ACHN (cell line): ENCODE results near the gene CHID1.

Experiments
- DNase-seq: peaks from one replicate; pipeline ENCODE4 v3.0.0-alpha.2; 2015
- in situ Hi-C: cut with HindIII; loops from 2 replicates; pipeline ENCODE4 v1.10.0; 2017; ENCODE audit warnings: low sequenced_read_pairs, low pct_ligation_motif_present, low pct_unique_long_range_greater_than_20kb

Gene CHID1

DNA sequence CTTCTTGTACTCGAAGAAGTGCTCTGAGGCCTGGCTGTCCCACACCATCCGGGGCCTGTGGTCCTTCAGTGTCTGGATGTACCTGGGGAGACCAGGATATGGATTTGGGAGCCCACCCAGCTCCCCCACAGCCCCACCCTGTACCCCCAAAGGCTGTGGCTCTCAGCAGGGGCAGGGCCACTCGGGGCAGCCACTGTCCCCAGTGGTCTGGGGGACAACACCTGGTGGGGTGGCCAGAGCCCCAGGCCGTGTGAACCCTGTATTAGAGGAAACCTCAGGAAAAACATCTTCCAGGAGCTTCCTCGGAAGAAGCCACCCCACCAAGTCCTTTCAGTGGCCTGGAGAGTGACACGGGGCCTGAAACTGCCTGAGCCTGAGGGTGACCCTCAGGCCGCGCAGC, 40.2 kb downstream of the CHID1 start:
- in situ Hi-C loops = no loop called here
- no peak for DNase-seq

GRCh38 chr11:870127-870413, 40.5 kb downstream of the CHID1 start:
- no peak for DNase-seq
- in situ Hi-C loops = no loop called here

DNA sequence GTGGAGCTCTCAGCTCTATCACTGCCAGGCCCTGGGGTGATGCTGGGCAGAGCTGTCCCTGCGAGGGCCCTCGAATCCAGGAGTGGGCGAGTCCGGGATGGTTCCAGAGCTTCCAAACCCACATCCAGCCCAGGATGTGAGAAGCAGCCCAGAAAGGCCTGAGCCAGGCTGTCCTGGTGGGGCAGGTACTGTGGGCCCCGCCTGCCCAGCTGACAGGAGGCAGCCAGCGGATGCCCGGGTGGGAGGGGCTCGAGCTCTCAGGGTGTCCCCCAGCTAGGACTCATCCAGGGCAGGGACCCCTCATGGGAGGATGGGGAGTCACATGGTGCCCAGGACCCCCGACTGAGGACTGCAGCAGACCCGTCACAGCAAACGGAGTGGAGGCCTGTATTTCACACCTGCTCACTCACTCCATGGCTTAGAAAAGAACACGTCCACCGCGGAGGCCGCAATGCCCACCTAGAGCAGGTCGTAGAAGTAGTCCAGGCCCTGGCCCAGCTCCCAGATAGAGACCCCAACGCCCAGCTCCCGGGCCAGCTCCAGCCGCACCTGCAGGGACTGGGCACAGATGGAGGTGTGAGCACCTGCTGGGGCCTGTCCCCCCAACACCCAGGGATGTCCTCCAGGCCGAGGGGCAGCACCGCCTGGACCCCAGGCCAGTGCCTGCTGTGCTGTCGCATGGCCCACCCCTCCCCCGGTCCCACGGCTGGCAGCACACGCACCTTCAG, 41.0 kb downstream of the CHID1 start:
- no peak for DNase-seq
- in situ Hi-C loops = no loop called here

- no peak for DNase-seq
- in situ Hi-C loops = no loop called here
These were observed 41.8 kb downstream of the CHID1 start for GRCh38 chr11:868802-869201.

- in situ Hi-C loops = no loop called here
- DNase-seq = no peak
These were observed 42.2 kb downstream of the CHID1 start for GRCh38 chr11:868394-868793.

DNA sequence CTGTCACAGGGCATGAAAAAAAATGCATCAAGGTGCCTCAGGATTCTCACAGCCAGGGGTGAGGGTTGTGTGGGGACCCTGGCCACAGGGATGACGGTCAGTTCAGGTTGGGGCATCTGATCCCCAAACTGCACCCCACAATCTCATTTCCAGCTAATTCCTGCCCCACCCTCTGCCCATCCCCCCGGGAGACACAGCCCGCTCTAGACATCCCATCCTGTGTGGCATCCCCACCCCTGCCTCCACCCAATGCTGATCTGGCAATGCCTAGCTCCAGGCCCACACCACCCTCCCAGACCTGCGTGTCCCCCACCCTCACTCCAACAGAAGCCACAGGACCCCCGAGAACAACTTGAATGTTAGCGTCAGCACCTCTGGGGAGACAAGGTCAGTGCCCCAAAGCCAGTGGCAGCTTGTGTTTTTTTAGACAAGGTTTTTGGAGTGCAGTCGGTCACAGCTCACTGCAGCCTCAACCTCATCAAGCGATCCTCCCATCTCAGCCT, 42.7 kb downstream of the CHID1 start:
- in situ Hi-C loops = no loop called here
- no peak for DNase-seq

- in situ Hi-C loops = no loop called here
- DNase-seq = no peak
These were observed 44.1 kb downstream of the CHID1 start for GRCh38 chr11:866481-866880.

DNA sequence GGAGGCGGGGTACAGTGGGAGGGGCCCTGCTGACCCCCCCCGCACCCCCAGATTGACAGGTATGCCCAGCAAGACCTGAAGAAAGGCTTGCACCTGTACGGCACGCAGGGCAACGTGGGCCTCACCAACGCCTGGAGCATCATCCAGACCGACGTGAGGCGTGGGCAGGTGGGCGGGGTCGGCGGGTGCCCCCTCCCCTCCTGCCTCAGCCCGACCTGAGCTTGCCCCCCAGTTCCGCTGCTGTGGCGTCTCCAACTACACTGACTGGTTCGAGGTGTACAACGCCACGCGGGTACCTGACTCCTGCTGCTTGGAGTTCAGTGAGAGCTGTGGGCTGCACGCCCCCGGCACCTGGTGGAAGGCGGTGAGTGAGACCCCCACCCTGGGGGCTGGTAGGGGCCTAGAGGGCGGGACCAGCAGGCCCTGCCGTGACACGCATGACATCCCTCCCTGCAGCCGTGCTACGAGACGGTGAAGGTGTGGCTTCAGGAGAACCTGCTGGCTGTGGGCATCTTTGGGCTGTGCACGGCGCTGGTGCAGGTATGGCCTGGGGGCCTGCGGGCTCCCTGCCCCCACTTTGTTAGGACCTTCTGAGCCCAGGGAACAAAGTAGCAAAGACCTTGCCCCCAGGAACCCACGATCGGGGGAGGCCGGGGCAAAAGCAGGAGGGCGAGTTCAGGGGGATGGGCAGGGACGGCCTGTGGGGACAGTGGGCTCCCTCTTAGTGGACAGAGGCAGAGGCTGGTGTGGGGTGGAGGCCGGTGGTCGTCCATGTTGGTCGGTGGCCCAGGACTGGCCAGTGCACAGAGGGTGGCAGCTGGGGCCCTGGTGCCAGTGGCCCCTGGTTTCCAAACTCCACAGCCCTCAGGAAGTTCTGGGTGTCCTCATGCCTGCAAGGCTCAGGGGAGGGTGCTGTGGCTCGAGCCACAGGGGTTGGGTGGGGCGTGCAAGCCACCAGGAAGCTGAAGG, 44.9 kb downstream of the CHID1 start:
- in situ Hi-C loops = no loop called here
- DNase-seq = no peak

- in situ Hi-C loops = no loop called here
- DNase-seq = no peak
These were observed 45.7 kb downstream of the CHID1 start for GRCh38 chr11:864898-865297.

- no peak for DNase-seq
- in situ Hi-C loops = no loop called here
These were observed 46.4 kb downstream of the CHID1 start for GRCh38 chr11:863910-864827.

DNA sequence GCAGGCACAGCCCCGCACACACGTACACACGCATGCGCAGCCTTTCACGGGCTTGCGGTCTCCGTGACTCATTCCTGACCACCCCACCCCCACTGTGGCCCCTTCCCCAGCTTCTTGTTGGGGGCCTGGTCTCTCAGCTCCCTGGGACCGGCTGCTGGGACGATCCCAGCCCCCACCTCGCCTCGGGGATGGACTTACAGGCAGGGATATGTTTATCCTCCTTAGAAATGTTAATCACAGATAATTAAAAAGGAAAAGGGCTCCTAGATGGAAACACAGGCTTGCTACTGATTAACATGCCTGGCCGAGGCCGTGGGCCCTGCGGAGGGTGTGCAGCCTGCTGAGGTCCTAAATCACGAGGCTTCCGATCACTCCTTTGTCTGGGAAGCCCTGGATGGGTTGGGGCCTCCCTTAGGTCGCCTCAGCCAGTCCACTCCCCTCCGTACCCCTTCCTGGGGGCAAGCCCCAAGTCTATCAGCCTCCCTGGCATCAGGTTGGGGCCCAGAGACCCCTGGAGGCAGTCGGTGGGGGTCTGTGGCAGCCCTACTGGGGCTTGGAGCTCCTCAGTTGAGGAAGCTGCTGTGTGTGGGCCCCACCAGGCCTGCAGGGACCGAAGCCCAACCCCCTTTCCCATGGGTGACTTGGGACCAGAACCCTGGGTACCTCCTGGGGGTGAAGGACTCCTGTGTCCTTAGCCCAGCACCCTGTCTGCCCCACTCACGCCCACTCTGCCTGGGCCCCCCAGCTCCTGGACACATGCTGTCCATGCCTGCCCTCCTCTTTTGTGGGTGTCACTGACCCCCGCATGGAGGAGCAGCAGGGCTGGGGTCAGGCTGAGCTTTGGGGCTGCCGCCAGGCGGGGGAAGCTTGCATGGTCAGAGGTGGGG, 47.3 kb downstream of the CHID1 start:
- in situ Hi-C loops = no loop called here
- DNase-seq = no peak

DNA sequence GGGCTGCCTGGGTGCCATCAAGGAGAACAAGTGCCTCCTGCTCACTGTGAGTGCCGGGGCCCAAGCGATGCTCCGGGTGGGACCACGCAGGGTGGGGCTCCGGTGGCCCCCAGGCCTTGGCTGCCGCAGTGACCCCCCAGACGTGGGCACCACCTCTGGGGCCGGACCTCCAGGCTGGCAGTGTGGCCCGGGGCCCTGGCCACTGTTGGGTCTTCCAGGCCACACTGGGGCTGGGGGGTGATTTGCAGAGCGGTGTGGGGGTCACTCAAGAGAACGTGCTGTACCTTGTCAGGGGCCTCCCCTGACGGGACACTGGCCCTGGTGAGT, 48.0 kb downstream of the CHID1 start:
- in situ Hi-C loops = no loop called here
- DNase-seq = no peak

GRCh38 chr11:862081-862661, 48.4 kb downstream of the CHID1 start:
- in situ Hi-C loops = no loop called here
- no peak for DNase-seq

DNA sequence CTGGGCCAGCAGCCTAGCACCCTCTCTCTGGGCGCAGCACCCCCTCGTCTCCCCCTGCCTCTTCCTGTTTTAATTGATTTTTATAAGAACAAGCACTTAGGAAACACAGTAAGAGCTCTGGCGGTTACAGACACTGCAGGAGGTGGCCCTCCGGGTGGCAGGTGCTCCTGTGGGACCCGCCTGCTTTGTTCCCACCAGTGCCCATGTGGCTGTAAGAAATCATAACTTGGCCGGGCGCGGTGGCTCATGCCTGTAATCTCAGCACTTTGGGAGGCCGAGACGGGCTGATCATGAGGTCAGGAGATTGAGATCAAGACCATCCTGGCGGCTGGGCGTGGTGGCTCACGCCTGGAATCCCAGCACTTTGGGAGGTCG, 49.5 kb downstream of the CHID1 start:
- DNase-seq = no peak
- in situ Hi-C loops = no loop called here

DNA sequence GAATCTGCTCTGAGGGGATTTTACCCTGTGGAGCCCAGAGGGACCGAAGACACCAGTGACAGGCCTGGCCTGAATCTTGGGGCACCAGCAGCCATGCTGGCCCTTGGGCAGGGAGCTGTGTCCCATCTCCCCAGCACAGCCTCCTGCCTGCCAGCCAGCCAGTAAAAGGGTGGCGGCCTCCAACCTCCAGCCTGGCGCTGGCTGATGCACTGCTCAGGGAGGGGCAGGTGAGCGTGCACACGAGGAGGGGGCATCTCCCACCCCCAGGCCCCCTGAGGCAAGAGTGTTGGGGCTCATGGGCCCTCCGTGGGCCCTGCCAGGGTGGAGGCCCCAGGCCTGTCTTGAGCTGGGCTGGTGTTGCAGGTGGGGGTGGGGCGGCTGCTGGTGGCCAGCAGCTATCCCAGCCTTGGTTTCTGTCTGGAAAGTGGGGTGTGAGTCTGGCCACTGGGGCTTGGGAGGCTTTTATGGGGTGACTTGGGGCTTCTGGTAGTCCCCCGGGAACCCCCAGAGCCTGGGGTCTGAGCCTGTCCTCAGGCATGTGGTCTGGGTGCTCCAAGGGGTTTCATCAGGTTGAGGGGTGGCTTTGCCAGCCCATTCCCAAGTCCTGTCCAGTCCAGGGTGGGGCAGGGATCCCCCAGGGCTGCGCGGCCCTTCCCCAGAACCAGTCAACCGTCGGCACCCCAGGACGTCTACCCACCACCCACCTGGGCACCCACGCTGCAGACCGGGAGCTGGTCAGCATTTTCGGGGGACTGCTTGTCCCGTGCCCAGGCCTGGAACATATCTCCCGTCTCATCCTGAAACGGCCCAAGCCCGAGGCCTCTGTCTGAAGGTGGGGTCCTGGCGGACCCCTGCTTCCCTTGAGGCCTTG, 50.1 kb downstream of the CHID1 start:
- no peak for DNase-seq
- in situ Hi-C loops = no loop called here

GRCh38 chr11:859394-860131, 51.0 kb downstream of the CHID1 start:
- no peak for DNase-seq

More at GRCh38 chr11:859394-860131, 51.0 kb downstream of the CHID1 start:
- in situ Hi-C loops = no loop called here
